Chondrocyte (in vitro differentiated cells): ENCODE results near the gene PRKCB. TPM values are rescaled to one million over a fixed set of nuclear protein-coding genes. Genes with fewer than 3 reads are reported as not detected.
"Not testable (repeated sequence)": the region's sequence is repeated elsewhere in the genome, so short reads cannot be mapped to it uniquely, and the experiment has no call there.

Experiments used
- DNase-seq: peaks from one replicate; pipeline ENCODE4 v3.0.0; 2021; ENCODE audit warnings: mixed read lengths, low spot score
- H3K27ac Mint-ChIP-seq: one replicate; pipeline ENCODE4 v1.8.0; 2021; ENCODE audit warnings: mild to moderate bottlenecking, moderate library complexity, mixed read lengths; ENCODE audit not compliant: unreplicated experiment
- H3K27me3 Mint-ChIP-seq: 2 replicates; pipeline ENCODE4 v1.8.0; 2021; ENCODE audit warnings: low read depth, mixed read lengths
- H3K36me3 Mint-ChIP-seq: 2 replicates; pipeline ENCODE4 v1.8.0; 2021; ENCODE audit warnings: low read depth, mixed read lengths
- H3K4me1 Mint-ChIP-seq: 2 replicates; pipeline ENCODE4 v1.8.0; 2021; ENCODE audit warnings: low read depth, mild to moderate bottlenecking, mixed read lengths
- H3K4me3 Mint-ChIP-seq: one replicate; pipeline ENCODE4 v1.8.0; 2021; ENCODE audit warnings: mild to moderate bottlenecking, moderate library complexity, mixed read lengths; ENCODE audit not compliant: unreplicated experiment
- H3K9me3 Mint-ChIP-seq: 2 replicates; pipeline ENCODE4 v1.8.0; 2021; ENCODE audit warnings: low read depth, mixed read lengths
- CTCF ChIP-seq: fragments of 200-600 bp; sonication (generic); IDR thresholded peaks from 2 replicates; pipeline ENCODE4 v1.5.0; 2021; ENCODE audit warnings: antibody characterized with exemption, mild to moderate bottlenecking, moderate library complexity
- total RNA-seq: library from RNA; stranded (reverse); gene quantifications from 3 replicates; pipeline ENCODE4 v1.2.1, GENCODE V29; 2021

PRKCB gene
- total RNA-seq, 1 donor from 2014 or later = not detected

DNA sequence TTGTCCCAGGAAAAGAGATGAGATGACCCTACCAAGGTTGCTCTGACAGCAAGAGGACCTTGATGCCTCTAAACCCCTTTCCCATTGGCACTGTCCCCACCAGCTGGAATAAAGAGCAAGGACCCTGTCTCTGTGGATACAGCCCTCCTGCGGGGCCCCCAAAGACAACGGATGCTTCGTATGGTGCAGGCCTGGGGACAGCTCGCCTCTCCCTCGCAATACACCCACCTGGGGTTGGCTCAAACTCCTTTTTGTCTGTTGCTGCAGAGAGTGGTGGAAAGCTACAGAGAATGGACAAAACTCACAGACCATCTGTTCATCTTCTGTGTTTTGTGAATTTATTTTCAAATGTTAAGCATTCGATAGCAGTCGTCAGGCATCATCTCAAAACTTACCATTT, 392.7 kb downstream of the PRKCB start:
- H3K9me3 Mint-ChIP-seq = peaks cover 5% of the 10 kb centered on the region
- no peak overlapping the region for H3K4me3 Mint-ChIP-seq
- no peak for DNase-seq
- H3K27ac Mint-ChIP-seq = no peak overlapping the region
- no peaks in the 10 kb centered on the region for H3K4me1 Mint-ChIP-seq
- no peaks in the 10 kb centered on the region for H3K27me3 Mint-ChIP-seq
- no peaks in the 10 kb centered on the region for H3K36me3 Mint-ChIP-seq
- no peak for TF ChIP-seq CTCF

GRCh38 chr16:24232936-24233335, 397.2 kb downstream of the PRKCB start:
- H3K4me1 Mint-ChIP-seq = no peaks in the 10 kb centered on the region
- no peak overlapping the region for H3K27ac Mint-ChIP-seq
- no peak for DNase-seq
- no peak overlapping the region for H3K4me3 Mint-ChIP-seq
- H3K36me3 Mint-ChIP-seq = no peaks in the 10 kb centered on the region
- no peaks in the 10 kb centered on the region for H3K27me3 Mint-ChIP-seq
- no peak for TF ChIP-seq CTCF
- H3K9me3 Mint-ChIP-seq = peaks cover 16% of the 10 kb centered on the region

GRCh38 chr16:24234737-24235136, 399.0 kb downstream of the PRKCB start:
- no peaks in the 10 kb centered on the region for H3K4me1 Mint-ChIP-seq

GRCh38 chr16:24235806-24236205, 400.0 kb downstream of the PRKCB start:
- H3K9me3 Mint-ChIP-seq = peaks cover 18% of the 10 kb centered on the region
- no peak overlapping the region for H3K4me3 Mint-ChIP-seq
- no peaks in the 10 kb centered on the region for H3K36me3 Mint-ChIP-seq
- H3K27ac Mint-ChIP-seq = no peak overlapping the region
- no peaks in the 10 kb centered on the region for H3K27me3 Mint-ChIP-seq
- no peak for TF ChIP-seq CTCF
- DNase-seq = no peak
- no peaks in the 10 kb centered on the region for H3K4me1 Mint-ChIP-seq

More at GRCh38 chr16:24234737-24235136, 399.0 kb downstream of the PRKCB start:
- TF ChIP-seq CTCF = no peak
- no peak overlapping the region for H3K27ac Mint-ChIP-seq
- no peaks in the 10 kb centered on the region for H3K27me3 Mint-ChIP-seq
- no peak for DNase-seq
- H3K9me3 Mint-ChIP-seq = peaks cover 18% of the 10 kb centered on the region
- H3K4me3 Mint-ChIP-seq = no peak overlapping the region
- H3K36me3 Mint-ChIP-seq = no peaks in the 10 kb centered on the region

DNA sequence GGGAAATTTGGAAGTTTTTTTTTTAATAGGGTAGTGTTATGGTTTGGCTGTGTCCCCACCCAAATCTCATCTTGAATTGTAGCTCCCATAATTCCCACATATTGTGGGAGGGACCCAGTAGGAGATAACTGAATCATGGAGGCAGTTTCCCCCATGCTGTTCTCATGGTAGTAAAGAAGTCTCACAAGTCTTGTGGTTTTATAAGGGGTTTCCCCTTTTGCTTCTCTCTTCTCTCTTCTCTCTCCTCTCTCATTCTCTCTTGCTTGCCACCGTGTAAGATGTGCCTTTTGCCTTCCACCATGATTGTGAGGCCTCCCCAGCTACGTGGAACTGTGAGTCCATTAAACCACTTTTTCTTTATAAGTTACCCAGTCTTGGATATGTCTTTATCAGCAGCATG, 403.1 kb downstream of the PRKCB start:
- H3K27me3 Mint-ChIP-seq, H3K27ac Mint-ChIP-seq, H3K4me1 Mint-ChIP-seq, H3K36me3 Mint-ChIP-seq, H3K4me3 Mint-ChIP-seq, DNase-seq: not testable (repeated sequence)
- peaks cover 15% of the 10 kb centered on the region for H3K9me3 Mint-ChIP-seq

DNA sequence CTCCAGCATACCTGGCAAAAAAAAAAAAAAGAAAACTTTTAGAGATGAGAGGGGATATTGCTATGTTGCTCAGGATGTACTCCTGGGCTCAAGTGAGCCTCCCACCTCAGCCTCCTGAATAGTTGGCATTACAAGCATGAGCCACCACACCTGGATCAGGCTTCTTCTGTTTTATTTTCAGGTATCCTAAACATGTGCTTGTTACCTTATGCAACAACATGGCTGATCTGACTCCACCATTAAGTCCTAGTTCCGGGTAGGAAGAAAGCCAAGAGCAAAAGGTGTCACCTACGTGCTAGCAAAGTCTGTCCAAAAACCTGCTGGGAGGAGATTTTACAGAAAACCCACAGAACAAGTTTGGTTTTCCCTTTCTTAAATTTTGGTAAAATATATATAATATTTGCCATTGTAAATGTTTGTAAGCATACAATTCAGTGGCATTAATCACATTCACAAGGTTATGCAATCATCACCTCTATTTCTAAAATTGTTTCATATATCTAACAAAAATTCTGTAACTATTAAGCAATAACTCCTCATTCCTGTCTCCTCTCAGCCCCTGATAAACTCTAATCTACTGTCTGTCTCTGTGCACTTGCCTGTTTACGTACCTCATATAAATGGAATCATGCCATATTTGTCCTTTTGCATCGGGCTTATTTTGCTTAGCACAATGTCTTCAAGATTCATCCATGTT, 411.3 kb downstream of the PRKCB start:
- Mint-ChIP-seq H3K9me3 (peaks cover 2% of the 10 kb centered on the region), H3K4me3 (no peak overlapping the region), H3K27ac (no peak overlapping the region), H3K27me3 (no peaks in the 10 kb centered on the region), H3K36me3 (no peaks in the 10 kb centered on the region), H3K4me1 (no peaks in the 10 kb centered on the region)
- DNase-seq = no peak
- TF ChIP-seq CTCF = no peak
